NCI-H345 treated with DMSO at 0.1 percent for 48 hours (cell line): ENCODE data around the gene KIF5A.
A peak's percentile ranks its signal among the peaks of the same experiment; 100 is the strongest.

ENCODE experiments used
- DNase-seq: peaks from one replicate; lab custom pipeline; 2025; ENCODE audit not compliant: unreplicated experiment; lab: John Stamatoyannopoulos, UW

The KIF5A gene

DNA sequence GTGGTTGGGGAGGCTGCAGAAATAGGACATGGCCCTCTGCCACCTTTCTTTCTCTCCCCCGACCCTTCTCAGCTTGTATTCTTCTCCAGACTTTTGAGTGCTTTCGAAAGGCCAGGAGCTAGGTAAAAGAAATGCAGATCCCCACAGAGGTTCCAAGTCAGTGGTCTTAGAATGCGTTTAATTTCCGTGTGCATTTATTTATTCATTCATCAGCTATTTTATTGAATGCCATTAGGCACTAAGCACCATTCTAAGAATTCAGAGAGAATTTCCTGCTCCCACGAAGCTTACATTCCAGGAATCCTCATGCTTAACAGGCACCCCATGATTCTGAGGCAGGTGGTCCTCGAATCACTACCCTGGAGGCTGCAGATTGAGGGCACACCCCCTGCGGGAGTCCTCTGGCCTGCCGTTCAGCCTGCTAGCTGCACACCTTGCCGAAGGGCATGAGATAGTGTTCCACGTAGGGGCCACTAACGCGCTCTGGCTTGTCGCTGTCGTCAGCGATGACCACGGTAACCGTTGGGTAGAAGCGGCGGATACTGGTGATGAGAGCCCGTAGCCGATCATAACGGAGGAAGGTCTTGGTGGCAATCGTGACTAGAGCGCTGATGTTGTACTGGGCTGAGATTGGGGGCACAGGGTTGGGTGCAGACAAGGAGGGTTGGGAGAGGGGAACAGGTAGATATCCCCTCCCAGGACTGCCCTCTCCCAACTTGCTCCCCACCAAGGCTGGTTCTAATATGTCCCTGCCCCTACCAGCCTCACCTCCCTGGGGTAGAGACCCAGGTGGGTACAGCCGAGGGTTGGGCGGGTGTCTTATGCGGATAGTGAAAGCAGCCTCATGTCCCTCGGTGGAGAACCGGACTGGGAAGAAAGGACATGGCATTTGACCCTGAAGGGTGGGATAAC, 78.7 kb downstream of the KIF5A start:
- DNase-seq, result no peak

DNA sequence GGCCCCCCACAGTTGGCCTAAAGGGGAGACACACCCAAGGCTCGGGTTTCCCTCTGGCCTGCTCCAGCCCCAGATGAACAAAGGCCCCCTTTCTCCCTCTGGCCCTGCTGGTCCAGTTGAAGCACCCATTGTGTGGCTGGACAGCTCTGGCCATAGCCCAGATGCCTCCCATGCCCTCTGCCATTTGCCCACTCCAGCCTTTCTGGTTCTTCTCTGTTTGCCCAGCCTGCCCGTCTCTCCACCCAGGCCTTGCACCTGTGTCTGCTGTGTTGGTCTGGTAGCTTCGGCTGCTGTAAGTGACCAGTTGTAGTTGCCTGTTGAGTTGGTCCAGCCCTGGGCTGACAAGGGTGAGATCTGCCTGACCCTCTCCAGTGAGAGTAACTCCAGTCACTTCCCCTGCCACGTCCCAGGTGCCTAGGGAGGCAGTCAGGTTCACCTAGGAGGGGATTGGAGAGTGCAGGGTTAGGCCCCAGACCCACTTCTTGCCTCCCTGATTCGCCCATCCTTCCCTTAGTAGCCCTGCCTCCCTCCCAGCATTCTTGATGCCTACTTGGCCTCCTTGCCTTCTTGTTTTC, 80.1 kb downstream of the KIF5A start:
- DNase-seq, result no peak

- DNase-seq, result no peak
Measured at GRCh38 chr12:57630891-57631433, 81.1 kb downstream of the KIF5A start.

GRCh38 chr12:57631566-57632072, 81.8 kb downstream of the KIF5A start:
- no peak for DNase-seq

DNA sequence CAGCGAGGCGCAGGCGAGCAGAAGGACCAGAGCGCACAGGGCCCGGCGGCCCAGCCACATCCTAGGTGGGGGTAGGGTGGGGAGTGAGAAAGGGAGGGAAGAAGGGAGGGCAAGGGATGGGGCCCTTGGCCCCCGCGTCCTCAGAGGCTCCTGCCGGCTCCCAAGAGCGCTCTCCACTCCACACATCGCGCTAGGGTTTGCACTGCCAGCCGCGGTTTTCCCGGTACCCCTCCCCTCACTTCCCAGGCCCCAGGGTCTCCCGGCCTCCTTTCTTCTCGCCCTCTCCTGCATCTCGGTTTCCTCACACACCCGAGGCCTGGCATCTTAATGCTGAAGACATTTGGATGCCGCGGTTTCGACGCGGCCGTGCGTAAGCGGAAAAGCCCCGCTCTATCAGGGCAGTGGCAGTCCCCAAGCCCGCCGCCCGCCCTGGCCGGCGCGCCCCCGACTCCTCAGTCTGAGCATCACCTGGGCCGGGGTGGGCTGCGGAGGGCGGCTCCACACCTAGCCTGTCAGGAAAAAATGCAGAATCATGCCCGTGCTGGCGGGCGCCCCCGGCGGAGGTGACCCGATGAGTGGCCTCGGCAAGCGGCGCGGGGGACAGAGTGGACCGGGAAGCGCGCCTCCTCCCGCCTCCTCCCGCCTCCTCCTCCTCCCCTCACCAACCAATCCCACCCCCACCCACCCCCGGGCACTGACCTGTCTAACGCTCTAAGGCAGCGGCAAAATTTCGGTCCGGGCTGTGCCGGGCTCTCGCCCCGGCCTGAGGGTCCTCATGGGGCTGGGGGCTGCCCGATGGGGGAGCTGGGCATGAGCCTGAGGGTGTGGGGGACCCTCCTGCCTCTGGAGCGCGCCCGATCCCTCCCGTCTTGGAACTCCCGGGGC, 82.5 kb downstream of the KIF5A start:
- DNase-seq, result no peak

DNA sequence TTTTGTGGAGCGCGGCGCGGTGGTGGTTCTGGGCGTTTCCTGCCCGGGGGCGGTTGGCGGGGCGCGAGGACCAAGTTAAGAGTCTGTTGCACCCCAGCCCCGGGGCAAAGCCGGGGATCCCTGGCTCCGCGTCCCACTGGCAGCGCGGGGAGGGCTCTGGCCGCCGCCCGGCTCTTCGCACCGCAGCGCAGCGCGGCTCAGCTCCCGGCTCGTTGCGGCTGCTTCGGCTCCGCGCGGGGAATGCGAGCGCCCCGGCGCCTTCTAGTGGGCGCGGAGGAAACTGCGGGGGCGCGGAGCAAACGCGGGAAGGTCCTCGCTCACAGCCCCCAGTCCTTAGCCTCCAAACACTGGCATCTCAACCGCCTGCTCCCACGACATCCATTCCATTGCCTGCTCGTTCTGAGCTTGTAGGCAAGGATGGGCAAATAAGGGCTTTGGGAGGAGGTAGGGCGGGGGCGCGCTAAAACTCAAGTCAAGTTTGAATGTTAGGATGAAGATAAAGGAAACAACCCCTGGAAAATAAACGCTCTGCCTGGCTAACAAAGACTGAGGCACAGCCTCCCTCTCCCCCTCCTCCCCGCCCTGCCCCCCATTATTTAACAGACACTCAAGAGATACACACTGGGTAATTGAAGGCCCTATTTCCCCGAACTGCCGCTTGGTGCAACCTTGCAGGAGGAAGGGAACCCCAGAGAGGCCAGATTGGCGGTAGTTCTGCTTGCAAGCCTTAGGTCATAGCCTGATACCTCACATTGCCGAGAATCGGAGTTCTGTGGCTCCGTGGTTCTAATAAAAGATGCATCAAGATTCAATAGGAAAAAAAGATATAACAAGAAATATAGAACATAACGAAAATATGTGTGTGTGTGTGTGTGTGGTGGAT, 83.4 kb downstream of the KIF5A start, which contains the start of gene B4GALNT1:
B4GALNT1 (minus strand) TSS at position 244 of the 883 bp plus-strand sequence. CDS start 1,069 bp downstream, outside the sequence.
- peak; percentile 69 for DNase-seq
